Measurements from ENCODE around the gene KATNB1. TPM values are rescaled to one million over a fixed set of nuclear protein-coding genes. Genes with fewer than 3 reads are reported as not detected.

Gene KATNB1
- total RNA-seq, 2 donors from 2014 or later = 9.0 to 16.2 TPM

DNA sequence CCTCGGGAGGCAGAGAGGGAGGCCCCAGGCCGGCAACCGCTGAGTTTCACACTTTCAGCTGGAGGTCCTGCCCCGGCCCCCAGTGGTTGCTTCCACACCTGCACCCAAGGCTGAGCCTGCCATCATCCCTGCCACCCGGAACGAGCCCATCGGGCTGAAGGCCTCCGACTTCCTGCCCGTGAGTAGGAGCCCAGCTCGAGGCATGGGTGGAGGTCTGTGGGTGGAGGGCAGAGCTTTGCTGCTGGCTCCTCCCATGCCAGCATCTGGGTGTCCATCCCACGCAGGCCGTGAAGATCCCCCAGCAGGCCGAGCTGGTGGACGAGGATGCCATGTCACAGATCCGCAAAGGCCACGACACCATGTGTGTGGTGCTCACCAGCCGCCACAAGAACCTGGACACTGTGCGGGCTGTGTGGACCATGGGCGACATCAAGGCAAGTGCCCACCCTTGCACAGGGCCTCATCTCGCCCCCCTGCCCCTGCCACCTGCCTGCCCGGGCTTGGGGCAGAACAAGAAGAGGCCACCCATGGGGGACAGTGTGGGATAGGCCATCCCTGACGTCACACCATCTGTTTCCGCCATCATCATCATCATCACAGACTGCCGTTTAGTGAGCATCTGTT, 19.6 kb downstream of the KATNB1 start:
- TF ChIP-seq, protein P1, sequence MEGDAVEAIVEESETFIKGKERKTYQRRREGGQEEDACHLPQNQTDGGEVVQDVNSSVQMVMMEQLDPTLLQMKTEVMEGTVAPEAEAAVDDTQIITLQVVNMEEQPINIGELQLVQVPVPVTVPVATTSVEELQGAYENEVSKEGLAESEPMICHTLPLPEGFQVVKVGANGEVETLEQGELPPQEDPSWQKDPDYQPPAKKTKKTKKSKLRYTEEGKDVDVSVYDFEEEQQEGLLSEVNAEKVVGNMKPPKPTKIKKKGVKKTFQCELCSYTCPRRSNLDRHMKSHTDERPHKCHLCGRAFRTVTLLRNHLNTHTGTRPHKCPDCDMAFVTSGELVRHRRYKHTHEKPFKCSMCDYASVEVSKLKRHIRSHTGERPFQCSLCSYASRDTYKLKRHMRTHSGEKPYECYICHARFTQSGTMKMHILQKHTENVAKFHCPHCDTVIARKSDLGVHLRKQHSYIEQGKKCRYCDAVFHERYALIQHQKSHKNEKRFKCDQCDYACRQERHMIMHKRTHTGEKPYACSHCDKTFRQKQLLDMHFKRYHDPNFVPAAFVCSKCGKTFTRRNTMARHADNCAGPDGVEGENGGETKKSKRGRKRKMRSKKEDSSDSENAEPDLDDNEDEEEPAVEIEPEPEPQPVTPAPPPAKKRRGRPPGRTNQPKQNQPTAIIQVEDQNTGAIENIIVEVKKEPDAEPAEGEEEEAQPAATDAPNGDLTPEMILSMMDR (IDR thresholded peaks at IDR 0.05) = no peak
- Histone ChIP-seq H3K4me3 (no peak overlapping the region), H3K27me3 (replicated peaks; ENCODE audit: insufficient read depth) (no peaks in the 10 kb centered on the region), H3K27ac (no peak overlapping the region), H3K36me3 (peaks cover 27% of the 10 kb centered on the region), H3K4me1 (ENCODE audit: control insufficient read depth in 1 of 2, low read depth in 2 of 2) (no peaks in the 10 kb centered on the region), H3K9me3 (no peaks in the 10 kb centered on the region)
- DNase-seq (ENCODE audit: low spot score) = no peak
- ATAC-seq (ENCODE audit: insufficient number of reproducible peaks, low FRiP score, low read depth) = no peak

DNA sequence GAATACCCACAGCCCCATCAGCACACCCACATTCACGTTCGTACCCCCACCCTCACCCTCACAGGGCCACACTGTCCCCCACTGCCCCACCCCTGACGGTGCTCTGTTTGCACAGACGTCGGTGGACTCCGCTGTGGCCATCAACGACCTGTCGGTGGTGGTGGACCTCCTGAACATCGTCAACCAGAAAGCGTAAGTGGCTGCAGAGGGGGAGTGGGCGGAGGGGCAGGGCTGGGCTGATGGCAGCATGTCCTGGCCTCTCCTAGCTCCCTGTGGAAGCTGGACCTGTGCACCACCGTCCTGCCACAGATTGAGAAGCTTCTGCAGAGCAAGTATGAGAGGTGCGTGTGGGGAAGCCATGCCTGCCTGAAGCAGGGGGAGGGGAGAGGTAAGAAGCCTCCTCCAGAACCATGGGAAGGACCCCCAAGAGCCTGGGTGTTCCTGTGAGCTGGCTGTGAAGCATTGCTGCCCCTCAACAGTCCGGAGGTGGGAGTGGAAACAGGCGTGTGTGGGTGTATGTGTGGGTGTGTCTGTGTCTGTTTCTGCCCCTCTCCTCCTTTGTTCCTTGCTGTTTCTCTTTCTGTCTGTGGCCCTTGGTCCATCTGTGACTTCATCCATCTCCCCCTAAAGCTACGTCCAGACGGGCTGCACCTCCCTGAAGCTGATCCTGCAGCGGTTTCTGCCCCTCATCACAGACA, 20.3 kb downstream of the KATNB1 start:
- no peaks in the 10 kb centered on the region for H3K9me3 ChIP-seq
- peaks cover 25% of the 10 kb centered on the region for H3K36me3 ChIP-seq
- ATAC-seq (ENCODE audit: insufficient number of reproducible peaks, low FRiP score, low read depth) (no peak), DNase-seq (ENCODE audit: low spot score) (no peak)
- no peak overlapping the region for H3K27ac ChIP-seq
- TF ChIP-seq, protein P1 (IDR thresholded peaks at IDR 0.05) = no peak
- no peak overlapping the region for H3K4me3 ChIP-seq
- no peaks in the 10 kb centered on the region for H3K27me3 ChIP-seq (replicated peaks; ENCODE audit: insufficient read depth)
- no peaks in the 10 kb centered on the region for H3K4me1 ChIP-seq (ENCODE audit: control insufficient read depth in 1 of 2, low read depth in 2 of 2)

DNA sequence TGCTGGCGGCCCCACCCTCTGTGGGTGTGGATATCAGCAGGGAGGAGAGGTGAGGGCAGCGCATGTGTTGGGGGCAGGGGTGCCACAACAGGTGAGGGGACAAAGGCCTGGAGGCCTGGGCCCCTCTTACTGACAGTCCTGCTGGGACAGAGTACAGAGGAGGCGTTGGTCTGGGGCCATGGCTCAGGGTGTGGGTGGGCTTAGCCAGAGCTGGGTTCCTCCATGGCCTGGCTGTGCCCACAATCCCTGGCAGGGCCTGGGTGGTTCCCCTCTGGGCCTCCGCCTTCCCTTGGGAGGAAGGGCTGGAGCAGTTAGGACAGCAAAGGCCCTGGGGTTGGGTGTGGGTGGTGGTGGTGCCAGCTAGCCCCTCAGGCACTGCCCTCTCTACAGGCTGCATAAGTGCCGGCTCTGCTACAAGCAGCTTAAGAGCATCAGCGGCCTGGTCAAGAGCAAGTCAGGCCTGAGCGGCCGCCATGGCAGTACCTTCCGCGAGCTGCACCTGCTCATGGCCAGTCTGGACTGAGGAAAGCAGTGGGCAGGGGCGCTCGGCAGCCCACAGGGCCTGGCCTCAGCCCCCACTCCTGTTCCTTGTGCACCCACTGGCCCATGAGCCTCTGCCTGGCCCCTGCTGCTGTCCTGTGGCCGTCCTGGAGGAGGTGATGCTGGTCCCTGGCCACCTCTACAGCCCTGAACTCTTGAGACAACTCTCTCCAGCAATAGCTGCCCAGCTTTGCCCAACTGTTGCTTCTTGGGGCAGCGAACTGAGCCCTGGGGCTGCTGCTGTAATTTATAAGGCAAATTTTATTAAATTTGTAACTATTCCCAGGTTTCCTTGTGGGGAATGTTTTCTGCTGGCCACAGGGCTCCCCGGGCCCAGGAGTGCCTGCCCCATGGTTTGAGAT, 21.1 kb downstream of the KATNB1 start:
- H3K4me3 ChIP-seq = no peak overlapping the region
- no peaks in the 10 kb centered on the region for H3K9me3 ChIP-seq
- no peaks in the 10 kb centered on the region for H3K27me3 ChIP-seq (replicated peaks; ENCODE audit: insufficient read depth)
- no peak for ATAC-seq (ENCODE audit: insufficient number of reproducible peaks, low FRiP score, low read depth)
- no peak overlapping the region for H3K27ac ChIP-seq
- TF ChIP-seq, protein P1 (IDR thresholded peaks at IDR 0.05) = no peak
- H3K36me3 ChIP-seq = peaks cover 28% of the 10 kb centered on the region
- H3K4me1 ChIP-seq (ENCODE audit: control insufficient read depth in 1 of 2, low read depth in 2 of 2) = no peaks in the 10 kb centered on the region
- DNase-seq (ENCODE audit: low spot score) = no peak

DNA sequence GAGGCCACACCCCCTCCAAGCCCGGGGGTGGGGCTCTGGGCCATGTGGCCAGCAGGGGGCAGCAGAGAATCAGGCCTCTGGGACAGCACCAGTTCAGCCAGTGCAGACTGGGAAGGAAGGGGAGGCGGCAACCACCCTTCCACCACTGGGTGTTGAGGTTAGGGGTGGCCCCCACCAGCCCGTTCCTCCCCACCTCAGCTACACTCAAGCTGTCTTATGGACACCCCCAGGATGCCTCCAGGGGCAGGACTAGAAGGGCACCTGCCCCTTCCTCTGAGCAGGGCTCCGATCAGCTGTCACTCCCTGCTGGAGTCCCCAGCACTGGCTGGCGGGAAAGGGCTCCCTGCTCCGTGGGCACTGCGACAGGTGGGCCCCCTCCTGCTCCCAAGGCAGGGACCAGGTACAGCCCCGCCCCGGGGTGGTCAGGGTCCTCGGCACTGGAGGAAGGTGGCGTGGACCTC, 21.8 kb downstream of the KATNB1 start:
- no peak overlapping the region for H3K4me3 ChIP-seq
- no peak overlapping the region for H3K27ac ChIP-seq
- H3K27me3 ChIP-seq (replicated peaks; ENCODE audit: insufficient read depth) = no peaks in the 10 kb centered on the region
- peak; percentile 77 for ATAC-seq (ENCODE audit: insufficient number of reproducible peaks, low FRiP score, low read depth)
- peaks cover 23% of the 10 kb centered on the region for H3K36me3 ChIP-seq
- H3K4me1 ChIP-seq (ENCODE audit: control insufficient read depth in 1 of 2, low read depth in 2 of 2) = no peaks in the 10 kb centered on the region
- TF ChIP-seq, protein P1 (IDR thresholded peaks at IDR 0.05) = peak; percentile 97
- H3K9me3 ChIP-seq = no peaks in the 10 kb centered on the region
- peak; percentile 49 for DNase-seq (ENCODE audit: low spot score)

DNA sequence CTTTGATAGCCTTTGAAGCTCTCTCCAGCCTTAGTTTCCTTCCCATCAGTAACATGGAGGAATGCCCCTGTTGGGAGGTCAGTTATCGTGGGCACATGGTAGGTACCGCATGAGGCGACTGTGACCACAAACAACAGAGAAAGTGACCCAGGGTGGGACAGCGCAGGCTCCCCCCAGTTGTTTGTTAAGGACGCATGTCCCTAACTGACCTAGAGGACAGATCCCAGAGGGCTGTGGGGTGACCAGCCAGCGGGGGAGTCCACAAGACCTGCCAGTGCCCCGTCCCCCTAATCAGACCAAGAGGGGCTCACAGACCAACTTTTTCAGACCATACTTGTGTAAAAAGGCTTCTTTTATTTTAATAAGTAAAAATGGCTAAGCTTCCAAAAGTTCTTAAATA, 22.3 kb downstream of the KATNB1 start:
- Histone ChIP-seq H3K4me3 (no peak overlapping the region), H3K9me3 (no peaks in the 10 kb centered on the region), H3K36me3 (peaks cover 24% of the 10 kb centered on the region), H3K27ac (no peak overlapping the region), H3K27me3 (replicated peaks; ENCODE audit: insufficient read depth) (no peaks in the 10 kb centered on the region), H3K4me1 (ENCODE audit: control insufficient read depth in 1 of 2, low read depth in 2 of 2) (no peaks in the 10 kb centered on the region)
- TF ChIP-seq, protein P1 (IDR thresholded peaks at IDR 0.05) = no peak
- no peak for ATAC-seq (ENCODE audit: insufficient number of reproducible peaks, low FRiP score, low read depth)
- no peak for DNase-seq (ENCODE audit: low spot score)
